Effector CD8-positive, alpha-beta T cell (primary cell): Measurements from ENCODE around the gene NUDT1.
"Not testable (repeated sequence)": the region's sequence is repeated elsewhere in the genome, so short reads cannot be mapped to it uniquely, and the experiment has no call there.

Experiments
- DNase-seq: peaks from one replicate; lab custom pipeline; 2025; lab: John Stamatoyannopoulos, UW

NUDT1 gene

DNA sequence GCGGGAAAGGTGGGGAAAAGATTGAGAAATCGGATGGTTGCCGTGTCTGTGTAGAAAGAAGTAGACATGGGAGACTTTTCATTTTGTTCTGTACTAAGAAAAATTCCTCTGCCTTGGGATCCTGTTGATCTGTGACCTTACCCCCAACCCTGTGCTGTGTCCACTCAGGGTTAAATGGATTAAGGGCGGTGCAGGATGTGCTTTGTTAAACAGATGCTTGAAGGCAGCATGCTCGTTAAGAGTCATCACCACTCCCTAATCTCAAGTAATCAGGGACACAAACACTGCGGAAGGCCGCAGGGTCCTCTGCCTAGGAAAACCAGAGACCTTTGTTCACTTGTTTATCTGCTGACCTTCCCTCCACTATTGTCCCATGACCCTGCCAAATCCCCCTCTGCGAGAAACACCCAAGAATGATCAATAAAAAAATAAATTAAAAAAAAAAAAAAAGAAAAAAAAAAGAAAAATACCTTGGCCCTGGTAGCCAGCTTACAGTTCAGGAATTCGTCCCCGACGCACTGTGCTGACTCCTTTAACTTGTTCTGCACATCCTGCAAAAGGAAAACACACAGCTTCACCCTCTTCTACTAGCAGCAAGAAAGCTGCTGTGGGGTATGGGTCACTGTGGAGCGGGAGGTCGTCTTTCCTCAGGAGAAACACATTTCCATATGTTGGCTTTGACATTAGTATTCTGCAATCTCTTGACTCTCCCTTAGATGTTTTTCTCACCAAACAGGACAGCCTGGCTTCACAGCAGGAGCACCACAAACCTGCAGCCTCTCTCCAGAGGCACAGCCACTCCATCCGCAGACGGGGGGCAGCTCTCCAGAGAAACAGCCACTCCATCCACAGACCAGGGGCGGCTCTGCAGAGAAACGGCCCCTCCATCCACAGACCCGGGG lies 27.3 kb downstream of the NUDT1 start:
- not testable (repeated sequence) for DNase-seq

GRCh38 chr7:2269991-2270460 lies 28.0 kb downstream of the NUDT1 start:
- no peak for DNase-seq

DNA sequence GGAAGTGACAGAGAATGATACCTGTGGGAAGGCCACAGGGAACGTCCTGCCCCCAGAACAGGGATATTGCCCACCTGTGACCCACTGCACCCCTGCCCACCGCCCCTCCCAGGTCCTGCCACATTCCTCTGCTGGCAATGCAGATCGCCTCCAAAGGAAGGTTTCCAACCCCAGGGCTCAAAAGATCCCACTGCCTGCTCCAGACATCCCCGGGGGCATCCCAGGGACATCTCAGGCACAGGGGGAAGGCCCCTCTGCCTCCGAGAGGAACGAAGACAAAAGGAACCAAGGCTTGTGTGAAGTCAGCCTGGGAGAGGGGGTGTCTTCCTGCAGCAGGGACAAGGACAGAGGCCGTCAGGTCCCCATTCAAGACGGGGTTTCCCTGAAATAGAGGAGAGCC lies 28.5 kb downstream of the NUDT1 start:
- DNase-seq = no peak

- DNase-seq = no peak
These were observed 29.4 kb downstream of the NUDT1 start for GRCh38 chr7:2271273-2272026.

DNA sequence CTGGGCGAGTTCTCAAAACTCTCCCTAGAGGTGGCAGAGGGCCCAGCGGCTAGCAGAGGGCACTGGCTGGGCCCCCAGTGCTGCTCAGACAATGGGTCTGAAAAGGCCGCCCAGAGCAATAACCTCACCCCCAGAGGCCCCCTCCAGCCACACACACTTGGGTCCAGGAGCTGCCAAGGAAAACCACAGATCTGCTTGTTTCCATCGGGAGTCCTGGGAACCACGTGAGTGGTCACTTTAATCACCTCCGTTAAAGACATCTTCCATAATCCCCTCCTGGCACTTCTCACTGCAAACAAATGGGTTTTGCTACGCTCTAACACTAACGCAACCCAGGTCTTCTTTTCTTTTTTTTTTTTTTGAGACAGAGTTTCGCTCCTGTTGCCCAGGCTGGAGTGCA lies 30.0 kb downstream of the NUDT1 start:
- no peak for DNase-seq

GRCh38 chr7:2273866-2274265 lies 31.8 kb downstream of the NUDT1 start:
- DNase-seq = no peak

- DNase-seq = no peak
These were observed 32.6 kb downstream of the NUDT1 start for GRCh38 chr7:2274666-2275065.

- no peak for DNase-seq
These were observed 33.1 kb downstream of the NUDT1 start for GRCh38 chr7:2275101-2275500.

DNA sequence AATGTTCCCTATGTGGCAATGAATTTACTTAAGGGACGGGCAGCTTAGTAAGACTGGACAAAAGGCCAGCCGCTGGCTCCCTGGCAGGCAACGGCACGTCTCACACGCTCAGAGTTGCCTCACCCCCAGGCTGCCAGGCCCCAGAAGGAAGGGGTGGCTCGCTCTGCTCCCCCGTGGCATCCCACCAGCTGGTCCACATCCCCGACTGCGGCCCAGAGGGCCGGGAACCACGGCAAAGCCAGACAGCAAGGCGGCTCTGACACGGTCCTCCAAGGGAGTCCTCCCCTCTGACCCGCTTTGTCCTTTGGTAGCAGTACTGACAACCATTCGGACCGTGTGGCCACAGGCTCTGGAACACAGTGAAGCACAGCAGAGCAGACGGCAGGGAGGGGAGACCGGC lies 34.1 kb downstream of the NUDT1 start:
- DNase-seq = no peak

GRCh38 chr7:2278026-2278425 lies 36.0 kb downstream of the NUDT1 start:
- no peak for DNase-seq

GRCh38 chr7:2279896-2280295 lies 37.9 kb downstream of the NUDT1 start:
- DNase-seq = no peak

GRCh38 chr7:2280424-2280823 lies 38.4 kb downstream of the NUDT1 start:
- no peak for DNase-seq

GRCh38 chr7:2281541-2281940 lies 39.5 kb downstream of the NUDT1 start:
- no peak for DNase-seq

DNA sequence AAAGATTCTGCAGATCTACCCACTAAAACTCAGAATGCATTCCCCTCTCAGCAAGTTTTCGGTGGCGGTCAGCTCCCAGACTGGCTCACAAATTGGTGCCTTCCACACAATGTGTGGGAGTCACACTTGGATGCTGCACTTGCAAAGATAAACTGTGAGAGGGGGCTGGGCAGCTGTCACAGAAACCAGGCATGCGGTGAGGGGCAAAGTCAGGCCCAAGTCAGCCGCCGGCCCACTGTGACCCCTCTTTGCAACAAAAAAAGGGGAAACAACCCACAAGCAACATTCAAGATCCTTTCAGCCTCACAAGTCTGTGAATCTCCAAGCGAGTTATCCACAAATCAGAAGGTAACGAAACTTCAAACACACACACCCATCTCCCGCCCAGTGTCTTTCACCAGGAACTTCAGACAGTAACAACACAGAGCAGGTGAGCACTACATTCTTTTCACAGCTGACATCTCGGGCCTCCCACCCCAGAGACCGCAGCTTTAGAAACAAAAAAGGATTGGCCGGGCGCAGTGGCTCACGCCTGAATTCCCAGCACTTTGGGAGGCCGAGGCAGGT lies 40.2 kb downstream of the NUDT1 start:
- no peak for DNase-seq

- no peak for DNase-seq
These were observed 41.0 kb downstream of the NUDT1 start for GRCh38 chr7:2283074-2283473.

DNA sequence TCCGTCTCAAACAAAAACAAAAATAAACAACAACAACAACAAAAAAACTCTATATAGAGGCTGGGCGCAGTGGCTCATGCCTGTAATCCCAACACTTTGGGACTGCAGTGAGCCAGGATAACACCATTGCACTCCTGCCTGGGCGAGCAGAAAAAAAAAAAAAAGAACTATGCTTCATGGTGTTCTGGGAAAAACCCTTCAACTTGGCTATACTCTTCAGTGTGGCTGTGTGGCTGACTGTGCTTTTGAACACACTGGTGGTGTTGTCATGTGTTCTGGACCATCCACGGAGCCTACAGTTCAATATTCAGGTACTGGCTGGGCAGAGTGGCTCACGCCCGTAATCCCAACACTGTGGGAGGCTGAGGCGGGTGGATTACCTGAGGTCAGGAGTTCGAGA lies 45.7 kb downstream of the NUDT1 start:
- DNase-seq = no peak

DNA sequence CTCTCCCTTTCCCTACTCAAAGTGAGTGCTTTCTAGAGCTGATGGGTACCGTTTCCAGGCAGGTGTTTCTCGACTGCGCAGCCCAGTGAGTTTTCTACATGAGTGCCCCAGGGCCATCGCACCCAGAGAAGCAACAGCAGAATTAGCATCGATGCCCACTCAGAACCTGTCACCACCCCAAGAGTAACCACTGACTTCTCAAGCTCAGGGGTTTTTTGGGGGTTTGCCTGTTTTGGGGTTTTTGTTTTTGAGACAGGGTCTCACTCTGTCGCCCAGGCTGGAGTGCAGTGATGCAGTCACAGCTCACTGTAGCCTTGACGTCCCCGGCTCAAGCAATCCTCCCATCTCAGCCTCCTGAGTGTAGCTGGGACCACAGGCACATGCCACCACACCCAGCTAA lies 46.5 kb downstream of the NUDT1 start:
- no peak for DNase-seq

DNA sequence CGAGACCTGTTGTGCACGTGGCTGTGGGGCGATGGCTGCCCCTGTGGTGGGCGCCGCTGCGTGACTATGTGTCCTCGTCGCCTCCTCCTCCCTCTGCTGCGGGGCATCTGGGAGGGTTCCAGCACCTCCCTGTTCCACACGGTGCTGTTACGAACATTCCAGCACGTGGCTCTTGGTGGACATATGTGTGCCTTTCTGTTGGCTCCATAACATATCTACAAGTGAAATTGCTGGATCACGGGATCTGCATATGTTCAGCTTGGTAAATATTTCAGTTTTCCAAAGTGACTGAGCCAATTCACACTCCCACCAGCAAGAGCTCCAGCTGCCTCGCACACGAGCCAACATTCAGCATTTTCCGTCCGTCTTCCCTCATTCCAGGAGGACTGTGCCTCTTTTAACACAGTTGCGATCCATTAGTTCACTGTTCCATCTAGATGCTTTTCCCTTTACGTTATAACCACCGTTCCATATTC lies 47.1 kb downstream of the NUDT1 start:
- no peak for DNase-seq

DNA sequence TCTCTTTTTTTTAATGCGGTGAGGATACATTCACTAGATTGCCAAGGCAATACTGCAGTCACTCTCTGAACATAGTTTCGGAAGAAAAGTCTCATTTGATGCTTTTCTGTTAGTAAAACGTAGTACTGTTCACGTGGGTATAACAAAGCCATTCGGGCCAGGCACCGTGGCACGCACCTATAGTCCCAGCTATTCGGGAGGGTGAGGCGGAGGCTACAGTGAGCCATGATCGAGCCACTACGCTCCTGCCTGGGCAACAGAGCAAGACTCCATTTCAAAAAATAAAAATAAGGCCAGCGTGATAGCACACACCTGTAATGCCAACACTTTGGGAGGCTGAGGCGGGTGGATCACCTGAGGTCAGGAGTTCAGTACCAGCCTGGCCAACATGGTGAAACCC lies 47.6 kb downstream of the NUDT1 start:
- DNase-seq = no peak

DNA sequence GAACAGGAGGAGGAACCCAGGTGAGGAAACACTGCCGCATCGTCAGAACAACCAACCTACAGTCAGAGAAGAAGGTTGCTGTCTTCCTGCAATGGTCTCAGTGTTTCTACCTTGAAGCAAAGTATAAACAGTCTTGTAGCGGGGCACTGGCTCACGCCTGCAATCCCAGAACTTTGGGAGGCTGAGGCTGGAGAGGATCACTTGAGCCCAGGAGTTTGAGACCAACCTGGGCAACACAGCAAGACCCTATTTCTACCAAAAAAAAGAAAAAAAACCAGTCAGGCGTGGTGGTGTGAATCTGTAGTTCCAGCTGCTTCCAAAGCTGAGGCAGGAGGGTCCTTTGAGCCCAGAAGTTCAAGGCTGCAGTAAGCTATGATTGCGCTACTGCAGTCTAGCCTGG lies 48.9 kb downstream of the NUDT1 start:
- DNase-seq = no peak

GRCh38 chr7:2295936-2296620 lies 54.1 kb downstream of the NUDT1 start:
- no peak for DNase-seq

- DNase-seq = no peak
These were observed 54.8 kb downstream of the NUDT1 start for GRCh38 chr7:2296832-2297231.
